Breast epithelium (tissue), 4 donors: ENCODE results near the gene SCLY. TPM values are rescaled to one million over a fixed set of nuclear protein-coding genes. Genes with fewer than 3 reads are reported as not detected.

Experiments
- DNase-seq, 2 donors: peaks; one replicate each; pipeline ENCODE4 v3.0.0-alpha.2; 2019; ENCODE audit warnings: low spot score in 2 of 2
- H3K27ac ChIP-seq, 2 donors: fragments of 200-600 bp; sonication (generic) in 1 of 2; one replicate each; pipeline ENCODE4 v1.5.1; 2016 to 2019; ENCODE audit warnings: mild to moderate bottlenecking in 1 of 2
- H3K27me3 ChIP-seq, 2 donors: fragments of 200-600 bp; sonication (generic) in 1 of 2; one replicate each; pipeline versions ENCODE4 v1.5.1 to v1.6.0; 2017 to 2019; ENCODE audit warnings: control low read depth in 1 of 2, mild to moderate bottlenecking in 1 of 2
- H3K36me3 ChIP-seq: fragments of 200-600 bp; one replicate; pipeline ENCODE4 v1.5.1; 2019
- H3K4me1 ChIP-seq, 2 donors: fragments of 200-600 bp; sonication (generic); one replicate each; pipeline ENCODE4 v1.5.1; 2016 to 2019; ENCODE audit warnings: control low read depth in 1 of 2
- H3K4me3 ChIP-seq, 3 donors: fragments of 200-600 bp; sonication (generic); 1 replicate in 2 of 3; 2 replicates in 1 of 3; pipeline ENCODE4 v1.5.1; 2016 to 2019; ENCODE audit warnings: mild to moderate bottlenecking in 3 of 3, moderate library complexity in 2 of 3
- H3K9me3 ChIP-seq, 2 donors: fragments of 200-600 bp; sonication (generic) in 1 of 2; one replicate each; pipeline ENCODE4 v1.5.1; 2016 to 2019; ENCODE audit warnings: control low read depth in 1 of 2
- CTCF ChIP-seq, 3 donors: fragments of 450-650 bp; IDR thresholded peaks; one replicate each; pipeline ENCODE4 v1.5.1; 2016 to 2017; ENCODE audit warnings: antibody characterized with exemption in 3 of 3, mild to moderate bottlenecking in 3 of 3, moderate library complexity in 3 of 3
- POLR2A ChIP-seq: fragments of 450-650 bp; IDR thresholded peaks from one replicate; pipeline ENCODE4 v1.6.1; 2016; ENCODE audit warnings: antibody characterized with exemption, mild to moderate bottlenecking, moderate library complexity
- POLR2AphosphoS5 ChIP-seq, 3 donors: sonication (generic); formaldehyde crosslinking; IDR thresholded peaks; one replicate each; pipeline ENCODE4 v1.6.1; 2017; ENCODE audit warnings: antibody characterized with exemption in 3 of 3
- intact Hi-C: fragments of 100-400 bp; cut with DNase I; formaldehyde crosslinking; loops from one replicate; pipeline ENCODE4 v1.15.1; 2023; ENCODE audit warnings: low total_unique reads
- total RNA-seq, 3 donors: library from RNA; depleted of rRNA; stranded (reverse); fragments of >200 nt; gene quantifications; one replicate each; pipeline ENCODE4 v1.1.0, GENCODE V29; 2016

SCLY gene
- total RNA-seq, 3 donors from 2014 or later: 11.2 to 16.7 (median 12.1) TPM

GRCh38 chr2:238135601-238136150 lies 74.9 kb downstream of the SCLY start:
- H3K27ac ChIP-seq: no peak overlapping the region
- no peaks in the 10 kb centered on the region for H3K9me3 ChIP-seq
- no peak for TF ChIP-seq POLR2A
- TF ChIP-seq CTCF (IDR thresholded peaks at IDR 0.05): no peak
- TF ChIP-seq POLR2AphosphoS5 (IDR thresholded peaks at IDR 0.05): no peak
- DNase-seq: no peak
- intact Hi-C loops: no loop called here
- no peaks in the 10 kb centered on the region for H3K27me3 ChIP-seq
- no peaks in the 10 kb centered on the region for H3K36me3 ChIP-seq
- no peaks in the 10 kb centered on the region for H3K4me1 ChIP-seq
- H3K4me3 ChIP-seq: no peak overlapping the region

GRCh38 chr2:238136820-238137537 lies 76.2 kb downstream of the SCLY start:
- H3K4me1 ChIP-seq: no peaks in the 10 kb centered on the region
- no peaks in the 10 kb centered on the region for H3K9me3 ChIP-seq
- no peak for DNase-seq
- peak overlapping the region in 1 of 2 donors; percentile 19 for H3K27ac ChIP-seq
- intact Hi-C loops: no loop called here
- H3K4me3 ChIP-seq: no peak overlapping the region
- H3K27me3 ChIP-seq: no peaks in the 10 kb centered on the region
- TF ChIP-seq POLR2A (no peak), POLR2AphosphoS5 (IDR thresholded peaks at IDR 0.05) (no peak), CTCF (IDR thresholded peaks at IDR 0.05) (no peak)
- H3K36me3 ChIP-seq: no peaks in the 10 kb centered on the region

- no peaks in the 10 kb centered on the region for H3K9me3 ChIP-seq
- intact Hi-C loops: no loop called here
- H3K27ac ChIP-seq: peak overlapping the region in 1 of 2 donors; percentile 19
- no peak for DNase-seq
- TF ChIP-seq POLR2A: no peak
- TF ChIP-seq POLR2AphosphoS5 (IDR thresholded peaks at IDR 0.05): no peak
- TF ChIP-seq CTCF (IDR thresholded peaks at IDR 0.05): no peak
- no peak overlapping the region for H3K4me3 ChIP-seq
- no peaks in the 10 kb centered on the region for H3K4me1 ChIP-seq
- no peaks in the 10 kb centered on the region for H3K27me3 ChIP-seq
- H3K36me3 ChIP-seq: no peaks in the 10 kb centered on the region
Measured at GRCh38 chr2:238137885-238138284, 77.1 kb downstream of the SCLY start.

GRCh38 chr2:238138331-238139195 lies 77.8 kb downstream of the SCLY start, which contains the start of gene KLHL30:
Gene KLHL30 (plus strand): TSS chr2:238138668. CDS start chr2:238140755, 2,087 bp downstream.
- Histone ChIP-seq H3K9me3 (no peaks in the 10 kb centered on the region), H3K27ac (peak within 1 kb of the TSS in 1 of 2 donors; percentile 19), H3K36me3 (no peaks in the 10 kb centered on the region), H3K4me1 (no peaks in the 10 kb centered on the region), H3K4me3 (peak within 1 kb of the TSS; percentile 6 to 23 (median 7)), H3K27me3 (no peaks in the 10 kb centered on the region)
- intact Hi-C loops: no loop called here
- no peak for TF ChIP-seq CTCF (IDR thresholded peaks at IDR 0.05)
- TF ChIP-seq POLR2A: no peak
- TF ChIP-seq POLR2AphosphoS5 (IDR thresholded peaks at IDR 0.05): no peak
- DNase-seq: no peak
